DND-41 (cell line): ENCODE data around the gene SH3GL3.

ENCODE experiments used
- ATAC-seq: fragments of 200-7000 bp; cut with Tn5 transposase; 3 replicates; pipeline ENCODE4 v1.9.1; 2021; ENCODE audit warnings: low read depth; ENCODE audit not compliant: insufficient read depth
- DNase-seq: peaks from one replicate; pipeline ENCODE4 v3.0.0-alpha.2; 2020
- H2AFZ ChIP-seq: 2 replicates; pipeline ENCODE4 v1.6.0; 2012; ENCODE audit warnings: low read depth, low read length
- H3K27ac ChIP-seq: 2 replicates; pipeline ENCODE4 v1.5.1; 2012; ENCODE audit warnings: low read length, inconsistent platforms
- H3K27me3 ChIP-seq: fragments of 200-600 bp; sonication (generic); 2 replicates; pipeline ENCODE4 v1.6.0; 2012; ENCODE audit warnings: low read length, mild to moderate bottlenecking, inconsistent platforms; ENCODE audit not compliant: insufficient read depth, poor library complexity
- H3K36me3 ChIP-seq: 2 replicates; pipeline ENCODE4 v1.5.1; 2012; ENCODE audit warnings: low read length, inconsistent platforms; ENCODE audit not compliant: insufficient read depth
- H3K4me1 ChIP-seq: 2 replicates; pipeline ENCODE4 v1.5.1; 2012; ENCODE audit warnings: mild to moderate bottlenecking, low read length; ENCODE audit not compliant: insufficient read depth
- H3K4me2 ChIP-seq: 2 replicates; pipeline ENCODE4 v1.6.0; 2012; ENCODE audit warnings: mild to moderate bottlenecking, moderate library complexity, low read length, inconsistent platforms; ENCODE audit not compliant: insufficient read depth
- H3K4me3 ChIP-seq, 2 experiments: fragments of 200-600 bp in 1 of 2; shearing (Covaris generic) in 1 of 2; 2 replicates each; pipeline ENCODE4 v1.5.1; 2012 to 2016; ENCODE audit warnings: inconsistent platforms in 2 of 2, low read length in 2 of 2, mild to moderate bottlenecking in 2 of 2, low read depth in 1 of 2, moderate library complexity in 1 of 2
- H3K79me2 ChIP-seq: 2 replicates; pipeline ENCODE4 v1.6.0; 2012; ENCODE audit warnings: low read length, inconsistent platforms; ENCODE audit not compliant: insufficient read depth
- H3K9ac ChIP-seq: 2 replicates; pipeline ENCODE4 v1.6.0; 2012; ENCODE audit warnings: low read depth, mild to moderate bottlenecking, inconsistent platforms, low read length, moderate library complexity
- H3K9me3 ChIP-seq: 2 replicates; pipeline ENCODE4 v1.5.1; 2012; ENCODE audit warnings: low read length, moderate library complexity, mild to moderate bottlenecking, inconsistent platforms; ENCODE audit not compliant: insufficient read depth, severe bottlenecking
- H4K20me1 ChIP-seq: 2 replicates; pipeline ENCODE4 v1.6.0; 2012; ENCODE audit warnings: low read length; ENCODE audit not compliant: insufficient read depth
- CTCF ChIP-seq: IDR thresholded peaks from 2 replicates; pipeline ENCODE4 v1.5.1; 2012; ENCODE audit warnings: borderline replicate concordance, low read length, moderate library complexity, mild to moderate bottlenecking; ENCODE audit not compliant: poor library complexity, severe bottlenecking; ENCODE audit errors: extremely low read depth
- EZH2 ChIP-seq: IDR thresholded peaks from 3 replicates; pipeline ENCODE4 v1.6.1; 2012; ENCODE audit warnings: borderline replicate concordance, low read depth, mild to moderate bottlenecking, moderate library complexity, low read length, inconsistent platforms; ENCODE audit not compliant: severe bottlenecking

SH3GL3 gene

GRCh38 chr15:83561661-83562060 lies 114.5 kb downstream of the SH3GL3 start:
- H3K4me3 ChIP-seq, result no peak overlapping the region
- no peaks in the 10 kb centered on the region for H4K20me1 ChIP-seq
- H3K9me3 ChIP-seq, result no peaks in the 10 kb centered on the region
- no peak overlapping the region for H3K4me2 ChIP-seq
- H2AFZ ChIP-seq, result no peak overlapping the region
- H3K27me3 ChIP-seq, result peaks cover 3% of the 10 kb centered on the region
- H3K79me2 ChIP-seq, result no peaks in the 10 kb centered on the region
- H3K36me3 ChIP-seq, result no peaks in the 10 kb centered on the region
- no peaks in the 10 kb centered on the region for H3K4me1 ChIP-seq
- H3K27ac ChIP-seq, result no peak overlapping the region
- ATAC-seq, result no peak
- no peak for TF ChIP-seq CTCF
- TF ChIP-seq EZH2, result no peak
- no peak for DNase-seq
- no peak overlapping the region for H3K9ac ChIP-seq

- Histone ChIP-seq H3K79me2 (no peaks in the 10 kb centered on the region), H4K20me1 (no peaks in the 10 kb centered on the region), H3K27ac (no peak overlapping the region), H2AFZ (no peak overlapping the region), H3K4me3 (no peak overlapping the region), H3K4me2 (no peak overlapping the region), H3K4me1 (no peaks in the 10 kb centered on the region), H3K9me3 (no peaks in the 10 kb centered on the region), H3K9ac (no peak overlapping the region), H3K27me3 (no peaks in the 10 kb centered on the region), H3K36me3 (no peaks in the 10 kb centered on the region)
- DNase-seq (no peak), ATAC-seq (no peak)
- TF ChIP-seq EZH2, result no peak
- TF ChIP-seq CTCF, result no peak
Measured at GRCh38 chr15:83565138-83565537, 118.0 kb downstream of the SH3GL3 start.

GRCh38 chr15:83565553-83566159 lies 118.5 kb downstream of the SH3GL3 start:
- ATAC-seq (no peak), DNase-seq (no peak)
- no peaks in the 10 kb centered on the region for H3K9me3 ChIP-seq
- H3K4me2 ChIP-seq, result no peak overlapping the region
- no peak overlapping the region for H3K27ac ChIP-seq
- H3K79me2 ChIP-seq, result no peaks in the 10 kb centered on the region
- no peak overlapping the region for H2AFZ ChIP-seq
- no peaks in the 10 kb centered on the region for H3K4me1 ChIP-seq
- no peak overlapping the region for H3K9ac ChIP-seq
- TF ChIP-seq CTCF, result peak; percentile 52
- no peak for TF ChIP-seq EZH2
- H3K4me3 ChIP-seq, result no peak overlapping the region
- H3K36me3 ChIP-seq, result no peaks in the 10 kb centered on the region
- H4K20me1 ChIP-seq, result no peaks in the 10 kb centered on the region
- no peaks in the 10 kb centered on the region for H3K27me3 ChIP-seq
